Keratinocyte (primary cell): ENCODE measurements around the gene CCDC185. TPM values are rescaled to one million over a fixed set of nuclear protein-coding genes. Genes with fewer than 3 reads are reported as not detected.

Experiments used
- DNase-seq: peaks from one replicate; pipeline ENCODE4 v3.0.0-alpha.2; 2011; ENCODE audit warnings: low read depth, missing footprints, low spot score
- FAIRE-seq: peaks from 2 replicates; lab custom pipeline; 2011; peaks lifted over from hg19 to GRCh38; lab: Jason Lieb, UNC
- H2AFZ ChIP-seq: 2 replicates; pipeline ENCODE4 v1.6.0; 2012; ENCODE audit warnings: low read length, control low read depth, inconsistent platforms; ENCODE audit not compliant: control insufficient read depth
- H3K27ac ChIP-seq: 2 replicates; pipeline ENCODE4 v1.5.1; 2011; ENCODE audit warnings: low read length; ENCODE audit not compliant: control insufficient read depth, insufficient read depth
- H3K27me3 ChIP-seq: 3 replicates; pipeline ENCODE4 v1.6.0; 2011; ENCODE audit warnings: low read length; ENCODE audit not compliant: control insufficient read depth, insufficient read depth; ENCODE audit errors: extremely low read depth
- H3K36me3 ChIP-seq, 2 experiments: 2 replicates in 1 of 2; 3 replicates in 1 of 2; pipeline ENCODE4 v1.5.1; 2011; ENCODE audit warnings: low read length in 2 of 2, mild to moderate bottlenecking in 1 of 2; ENCODE audit not compliant: control insufficient read depth in 2 of 2, insufficient read depth in 2 of 2; ENCODE audit errors: extremely low read depth in 1 of 2
- H3K4me1 ChIP-seq: 3 replicates; pipeline ENCODE4 v1.5.1; 2011; ENCODE audit warnings: low read length; ENCODE audit not compliant: control insufficient read depth, insufficient read depth; ENCODE audit errors: extremely low read depth
- H3K4me2 ChIP-seq: 3 replicates; pipeline ENCODE4 v1.6.0; 2011; ENCODE audit warnings: low read depth, low read length; ENCODE audit not compliant: control insufficient read depth, insufficient read depth; ENCODE audit errors: extremely low read depth
- H3K4me3 ChIP-seq, 3 experiments: fragments of 200-600 bp in 1 of 3; sonication (generic) in 1 of 3; 2 replicates in 2 of 3; 3 replicates in 1 of 3; pipeline ENCODE4 v1.5.1; 2011 to 2016; ENCODE audit warnings: low read length in 3 of 3, mild to moderate bottlenecking in 3 of 3, control low read depth in 2 of 3, inconsistent platforms in 1 of 3, low read depth in 1 of 3, mixed read lengths in 1 of 3, mixed run types in 1 of 3, moderate library complexity in 1 of 3; ENCODE audit not compliant: control insufficient read depth in 2 of 3, insufficient read depth in 2 of 3; ENCODE audit errors: extremely low read depth in 1 of 3
- H3K79me2 ChIP-seq: 2 replicates; pipeline ENCODE4 v1.6.0; 2012; ENCODE audit warnings: low read length; ENCODE audit not compliant: control insufficient read depth, insufficient read depth
- H3K9ac ChIP-seq: 3 replicates; pipeline ENCODE4 v1.6.0; 2011; ENCODE audit warnings: low read length; ENCODE audit not compliant: control insufficient read depth, insufficient read depth; ENCODE audit errors: extremely low read depth
- H3K9me1 ChIP-seq: 3 replicates; pipeline ENCODE4 v1.6.0; 2011; ENCODE audit warnings: low read length; ENCODE audit not compliant: control insufficient read depth, insufficient read depth; ENCODE audit errors: extremely low read depth
- H3K9me3 ChIP-seq: 2 replicates; pipeline ENCODE4 v1.5.1; 2012; ENCODE audit warnings: low read depth, low read length; ENCODE audit not compliant: control insufficient read depth
- H4K20me1 ChIP-seq: 3 replicates; pipeline ENCODE4 v1.6.0; 2011; ENCODE audit warnings: low read length; ENCODE audit not compliant: control insufficient read depth, insufficient read depth; ENCODE audit errors: extremely low read depth
- EZH2 ChIP-seq: IDR thresholded peaks from one replicate; pipeline ENCODE4 v1.6.1; 2012; ENCODE audit warnings: inconsistent platforms, mild to moderate bottlenecking, low read length, moderate library complexity
- dilution Hi-C: fragments of 300-500 bp; cut with MboI; formaldehyde crosslinking; loops from one replicate; pipeline ENCODE4 v1.7.0; 2020; ENCODE audit warnings: low sequenced_read_pairs; ENCODE audit not compliant: extremely low pct_ligation_motif_present
- polyA plus RNA-seq, 5 experiments: library from polyadenylated mRNA; depleted of rRNA in 3 of 5; stranded (reverse) in 3 of 5; stranded (forward) in 1 of 5; unstranded in 1 of 5; fragments of >200 nt; gene quantifications; 1 replicate in 1 of 5; 2 replicates in 3 of 5; 3 replicates in 1 of 5; pipeline versions ENCODE4 v1.2.1 to v1.2.3, GENCODE V29; 2011 to 2012; ENCODE audit warnings: missing spikeins in 2 of 5, low read depth in 1 of 5, low replicate concordance in 1 of 5
- TF ChIP-seq, protein P1 (sequence below), 3 experiments: IDR thresholded peaks in 1 of 3; conservative IDR thresholded peaks in 1 of 3; optimal IDR thresholded peaks in 1 of 3; 2 replicates in 2 of 3; 3 replicates in 1 of 3; pipeline versions ENCODE3 to v1.5.1; 2011; ENCODE audit warnings: low read length in 3 of 3, mild to moderate bottlenecking in 3 of 3, moderate library complexity in 2 of 3, control low read depth in 1 of 3, inconsistent platforms in 1 of 3; ENCODE audit not compliant: insufficient read depth in 2 of 3; ENCODE audit errors: extremely low read depth in 1 of 3

CCDC185 gene
- polyA plus RNA-seq, 1 donor (not counting 4 experiments of a cell fraction or from before 2014, with no cell fraction given), result not detected

GRCh38 chr1:223423641-223424233 is 30.5 kb downstream of the CCDC185 start:
- dilution Hi-C loops, result no loop called here
- no peak overlapping the region for H3K4me2 ChIP-seq
- no peaks in the 10 kb centered on the region for H4K20me1 ChIP-seq
- no peak overlapping the region for H3K27ac ChIP-seq
- H3K4me3 ChIP-seq, result no peak overlapping the region
- DNase-seq, result no peak
- no peak overlapping the region for H2AFZ ChIP-seq
- H3K9me1 ChIP-seq, result no peaks in the 10 kb centered on the region
- FAIRE-seq, result no peak
- peaks cover 15% of the 10 kb centered on the region for H3K4me1 ChIP-seq
- no peaks in the 10 kb centered on the region for H3K79me2 ChIP-seq
- no peaks in the 10 kb centered on the region for H3K27me3 ChIP-seq
- H3K9ac ChIP-seq, result no peak overlapping the region
- no peak for TF ChIP-seq EZH2
- TF ChIP-seq, protein P1, sequence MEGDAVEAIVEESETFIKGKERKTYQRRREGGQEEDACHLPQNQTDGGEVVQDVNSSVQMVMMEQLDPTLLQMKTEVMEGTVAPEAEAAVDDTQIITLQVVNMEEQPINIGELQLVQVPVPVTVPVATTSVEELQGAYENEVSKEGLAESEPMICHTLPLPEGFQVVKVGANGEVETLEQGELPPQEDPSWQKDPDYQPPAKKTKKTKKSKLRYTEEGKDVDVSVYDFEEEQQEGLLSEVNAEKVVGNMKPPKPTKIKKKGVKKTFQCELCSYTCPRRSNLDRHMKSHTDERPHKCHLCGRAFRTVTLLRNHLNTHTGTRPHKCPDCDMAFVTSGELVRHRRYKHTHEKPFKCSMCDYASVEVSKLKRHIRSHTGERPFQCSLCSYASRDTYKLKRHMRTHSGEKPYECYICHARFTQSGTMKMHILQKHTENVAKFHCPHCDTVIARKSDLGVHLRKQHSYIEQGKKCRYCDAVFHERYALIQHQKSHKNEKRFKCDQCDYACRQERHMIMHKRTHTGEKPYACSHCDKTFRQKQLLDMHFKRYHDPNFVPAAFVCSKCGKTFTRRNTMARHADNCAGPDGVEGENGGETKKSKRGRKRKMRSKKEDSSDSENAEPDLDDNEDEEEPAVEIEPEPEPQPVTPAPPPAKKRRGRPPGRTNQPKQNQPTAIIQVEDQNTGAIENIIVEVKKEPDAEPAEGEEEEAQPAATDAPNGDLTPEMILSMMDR (optimal IDR thresholded peaks at IDR 0.05 in 1 of 3, IDR thresholded peaks at IDR 0.05 in 1 of 3, conservative IDR thresholded peaks at IDR 0.05 in 1 of 3; ENCODE audit: extremely low read depth in 1 of 3, insufficient read depth in 2 of 3, low read length in 3 of 3), result no peak
- H3K9me3 ChIP-seq, result no peaks in the 10 kb centered on the region
- H3K36me3 ChIP-seq, result no peaks in the 10 kb centered on the region

GRCh38 chr1:223425550-223425949 is 32.3 kb downstream of the CCDC185 start:
- DNase-seq (no peak), FAIRE-seq (no peak)
- Histone ChIP-seq H3K9ac (no peak overlapping the region), H3K4me1 (peaks cover 33% of the 10 kb centered on the region), H4K20me1 (no peaks in the 10 kb centered on the region), H3K4me3 (no peak overlapping the region), H3K27me3 (no peaks in the 10 kb centered on the region), H3K9me1 (no peaks in the 10 kb centered on the region), H2AFZ (no peak overlapping the region), H3K27ac (no peak overlapping the region), H3K79me2 (no peaks in the 10 kb centered on the region), H3K4me2 (no peak overlapping the region), H3K36me3 (no peaks in the 10 kb centered on the region), H3K9me3 (no peaks in the 10 kb centered on the region)
- no peak for TF ChIP-seq EZH2
- TF ChIP-seq, protein P1 (optimal IDR thresholded peaks at IDR 0.05 in 1 of 3, IDR thresholded peaks at IDR 0.05 in 1 of 3, conservative IDR thresholded peaks at IDR 0.05 in 1 of 3; ENCODE audit: extremely low read depth in 1 of 3, insufficient read depth in 2 of 3, low read length in 3 of 3), result no peak
- dilution Hi-C loops, result no loop called here
